A549 (cell line): ENCODE results near the gene TRABD.

ENCODE experiments used
- CEBPB ChIP-seq, 2 experiments: fragments of >200 bp in 1 of 2; sonication (Bioruptor Twin) in 1 of 2; formaldehyde crosslinking in 1 of 2; IDR thresholded peaks; 2 replicates each; pipeline ENCODE4 v1.6.1; 2012 to 2016
- CHD4 ChIP-seq: fragments of 200-600 bp; sonication (generic); IDR thresholded peaks from 2 replicates; pipeline ENCODE4 v1.6.1; 2016; ENCODE audit warnings: antibody characterized with exemption, mild to moderate bottlenecking, borderline replicate concordance
- EP300 ChIP-seq, 2 experiments: fragments of >200 bp; sonication (Bioruptor Twin); formaldehyde crosslinking; IDR thresholded peaks; 2 replicates in 1 of 2; 3 replicates in 1 of 2; pipeline ENCODE4 v1.6.1; 2016 to 2017
- ESRRA ChIP-seq: fragments of 150-350 bp; IDR thresholded peaks from 2 replicates; pipeline ENCODE4 v1.6.1; 2014; ENCODE audit warnings: mild to moderate bottlenecking, low read length, borderline replicate concordance
- POLR2A ChIP-seq: IDR thresholded peaks from 2 replicates; pipeline ENCODE4 v1.6.1; 2012; ENCODE audit warnings: mild to moderate bottlenecking, low read length
- RAD21 ChIP-seq, 2 experiments: fragments of >200 bp in 1 of 2; sonication (Bioruptor Twin) in 1 of 2; formaldehyde crosslinking in 1 of 2; IDR thresholded peaks in 1 of 2; conservative IDR thresholded peaks in 1 of 2; 2 replicates in 1 of 2; 3 replicates in 1 of 2; pipeline ENCODE4 v1.6.1; 2012 to 2018; ENCODE audit warnings: inconsistent platforms in 1 of 2
- ZNF302 ChIP-seq: fragments of 250-450 bp; sonication (Bioruptor Pico); IDR thresholded peaks from 2 replicates; pipeline ENCODE4 v1.9.0; 2021; ENCODE audit warnings: inconsistent platforms, mild to moderate bottlenecking, moderate library complexity
- TF ChIP-seq, protein P1 (sequence below): fragments of >200 bp; sonication (Bioruptor Twin); formaldehyde crosslinking; IDR thresholded peaks from 3 replicates; pipeline ENCODE4 v1.5.1; 2016

DNA sequence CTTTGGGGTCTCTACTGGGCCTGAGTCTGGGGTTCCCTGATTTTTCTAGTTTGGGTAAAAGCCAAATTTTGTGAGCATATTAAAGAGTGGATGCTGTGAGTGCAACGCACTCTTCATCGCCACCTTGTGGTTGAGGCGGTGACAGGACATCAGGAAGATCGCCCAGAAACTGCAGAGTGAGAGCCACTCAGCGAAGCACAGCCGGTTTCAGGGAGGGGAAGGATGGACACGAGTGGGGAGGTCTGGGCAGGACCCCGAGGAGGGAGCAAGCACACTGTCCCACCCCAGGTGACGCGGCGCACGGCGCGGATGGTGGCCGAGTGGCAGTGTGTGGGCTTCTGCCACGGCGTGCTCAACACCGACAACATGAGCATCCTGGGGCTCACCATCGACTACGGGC lies 24.2 kb downstream of the TRABD start:
- TF ChIP-seq, protein P1, sequence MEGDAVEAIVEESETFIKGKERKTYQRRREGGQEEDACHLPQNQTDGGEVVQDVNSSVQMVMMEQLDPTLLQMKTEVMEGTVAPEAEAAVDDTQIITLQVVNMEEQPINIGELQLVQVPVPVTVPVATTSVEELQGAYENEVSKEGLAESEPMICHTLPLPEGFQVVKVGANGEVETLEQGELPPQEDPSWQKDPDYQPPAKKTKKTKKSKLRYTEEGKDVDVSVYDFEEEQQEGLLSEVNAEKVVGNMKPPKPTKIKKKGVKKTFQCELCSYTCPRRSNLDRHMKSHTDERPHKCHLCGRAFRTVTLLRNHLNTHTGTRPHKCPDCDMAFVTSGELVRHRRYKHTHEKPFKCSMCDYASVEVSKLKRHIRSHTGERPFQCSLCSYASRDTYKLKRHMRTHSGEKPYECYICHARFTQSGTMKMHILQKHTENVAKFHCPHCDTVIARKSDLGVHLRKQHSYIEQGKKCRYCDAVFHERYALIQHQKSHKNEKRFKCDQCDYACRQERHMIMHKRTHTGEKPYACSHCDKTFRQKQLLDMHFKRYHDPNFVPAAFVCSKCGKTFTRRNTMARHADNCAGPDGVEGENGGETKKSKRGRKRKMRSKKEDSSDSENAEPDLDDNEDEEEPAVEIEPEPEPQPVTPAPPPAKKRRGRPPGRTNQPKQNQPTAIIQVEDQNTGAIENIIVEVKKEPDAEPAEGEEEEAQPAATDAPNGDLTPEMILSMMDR = peak; percentile 66
- no peak for TF ChIP-seq POLR2A
- no peak for TF ChIP-seq ESRRA
- TF ChIP-seq CHD4 = no peak
- TF ChIP-seq EP300 (IDR thresholded peaks at IDR 0.05) = no peak
- no peak for TF ChIP-seq ZNF302 (CRISPR knock-in tag)
- peak; percentile 54 to 56 for TF ChIP-seq RAD21 (conservative IDR thresholded peaks at IDR 0.05 in 1 of 2, IDR thresholded peaks at IDR 0.05 in 1 of 2)
- no peak for TF ChIP-seq CEBPB (IDR thresholded peaks at IDR 0.05)
